Activated gamma-delta T cell treated with Interleukin-2 at 50 U/mL for 16 hours (primary cell): Measurements from ENCODE around the gene ATG7.
"Not testable (repeated sequence)": the region's sequence is repeated elsewhere in the genome, so short reads cannot be mapped to it uniquely, and the experiment has no call there.

Source experiments
- DNase-seq: peaks from one replicate; pipeline ENCODE4 v3.0.0-alpha.2; 2020

The ATG7 gene

GRCh38 chr3:11470031-11470853 is 198.0 kb downstream of the ATG7 start:
- DNase-seq = no peak

DNA sequence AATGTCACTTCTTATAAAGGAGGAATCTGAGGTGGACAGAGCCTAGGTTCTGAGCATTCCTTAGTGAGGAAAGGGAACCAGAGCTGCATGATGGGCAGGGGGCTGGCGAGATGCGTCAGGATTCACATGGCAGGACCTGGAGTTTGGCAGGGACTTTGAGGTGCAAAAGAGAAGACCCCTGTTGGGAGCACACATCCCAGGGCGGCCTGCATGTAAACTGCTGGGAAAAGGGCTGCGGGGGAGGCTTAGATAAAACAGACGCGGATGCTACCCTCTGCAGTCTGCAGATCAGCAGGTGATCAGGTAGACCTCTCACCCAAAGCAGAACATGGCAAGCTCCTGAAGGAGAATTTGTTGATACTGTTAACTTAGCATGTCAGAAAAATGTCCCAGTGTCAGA is 203.1 kb downstream of the ATG7 start:
- DNase-seq = no peak

- DNase-seq = no peak
These were observed 204.5 kb downstream of the ATG7 start for GRCh38 chr3:11476735-11477144.

GRCh38 chr3:11477407-11477911 is 205.3 kb downstream of the ATG7 start:
- no peak for DNase-seq

DNA sequence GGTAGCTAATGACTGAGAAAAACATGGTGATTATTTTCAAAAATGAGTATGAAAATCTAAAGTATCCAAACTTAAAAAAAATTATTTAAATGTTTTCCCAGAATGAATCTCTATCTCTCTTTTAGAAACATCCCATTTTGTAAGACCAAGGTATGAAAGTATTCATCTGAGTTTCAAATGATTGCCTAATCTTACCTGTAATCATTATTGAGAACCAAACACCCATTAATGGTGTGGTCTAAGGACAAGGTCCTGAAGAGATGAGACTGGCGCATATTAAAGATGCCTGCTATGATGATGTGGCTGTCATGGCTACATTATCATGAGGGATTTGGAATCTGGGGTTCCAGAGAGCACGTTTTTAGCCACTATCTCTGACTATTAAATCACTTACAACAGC is 206.0 kb downstream of the ATG7 start:
- DNase-seq = no peak

GRCh38 chr3:11479221-11479620 is 207.0 kb downstream of the ATG7 start:
- no peak for DNase-seq

- no peak for DNase-seq
These were observed 208.6 kb downstream of the ATG7 start for GRCh38 chr3:11480663-11481298.

DNA sequence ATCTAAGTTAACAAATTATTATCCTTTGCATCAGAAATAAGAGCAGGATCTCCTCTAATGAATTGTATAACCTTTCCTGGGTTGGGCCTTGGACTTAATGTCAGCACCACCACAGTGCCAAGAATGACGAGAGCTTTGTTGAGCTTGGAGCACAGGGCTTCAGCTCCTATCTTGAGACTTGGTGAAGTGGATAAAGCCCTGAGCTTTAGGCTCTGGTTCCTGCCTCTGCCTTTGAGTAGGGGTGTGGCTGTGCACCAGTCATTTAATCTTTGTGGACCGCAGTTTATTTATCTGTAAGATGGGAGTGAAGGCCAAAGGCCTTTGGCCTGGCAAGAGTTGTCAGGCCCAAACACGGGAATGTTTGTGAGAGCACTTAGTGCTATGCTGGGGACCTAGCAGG is 209.4 kb downstream of the ATG7 start:
- DNase-seq = no peak

GRCh38 chr3:11482021-11482420 is 209.8 kb downstream of the ATG7 start:
- no peak for DNase-seq

DNA sequence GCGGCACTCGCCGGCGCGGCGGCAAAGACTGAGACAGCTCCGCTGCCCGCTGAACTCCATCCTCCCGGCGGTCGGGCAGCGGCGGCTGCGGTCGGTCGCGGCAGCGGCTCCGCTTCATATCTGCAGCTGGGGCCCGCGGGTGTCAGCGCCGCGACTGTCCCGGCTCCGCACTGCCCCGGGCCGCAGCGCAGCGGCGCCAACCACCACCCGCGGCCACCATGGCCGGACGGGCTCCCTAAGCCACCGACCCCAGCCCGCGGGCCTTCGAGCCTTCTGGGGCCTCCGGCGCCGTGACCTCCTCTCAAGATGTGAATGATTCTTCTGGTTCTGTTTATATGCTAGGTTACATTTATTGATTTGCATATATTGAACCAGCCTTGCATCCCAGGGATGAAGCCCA is 216.2 kb downstream of the ATG7 start:
- DNase-seq = not testable (repeated sequence)

- DNase-seq = no peak
These were observed 222.1 kb downstream of the ATG7 start for GRCh38 chr3:11494131-11494916.

DNA sequence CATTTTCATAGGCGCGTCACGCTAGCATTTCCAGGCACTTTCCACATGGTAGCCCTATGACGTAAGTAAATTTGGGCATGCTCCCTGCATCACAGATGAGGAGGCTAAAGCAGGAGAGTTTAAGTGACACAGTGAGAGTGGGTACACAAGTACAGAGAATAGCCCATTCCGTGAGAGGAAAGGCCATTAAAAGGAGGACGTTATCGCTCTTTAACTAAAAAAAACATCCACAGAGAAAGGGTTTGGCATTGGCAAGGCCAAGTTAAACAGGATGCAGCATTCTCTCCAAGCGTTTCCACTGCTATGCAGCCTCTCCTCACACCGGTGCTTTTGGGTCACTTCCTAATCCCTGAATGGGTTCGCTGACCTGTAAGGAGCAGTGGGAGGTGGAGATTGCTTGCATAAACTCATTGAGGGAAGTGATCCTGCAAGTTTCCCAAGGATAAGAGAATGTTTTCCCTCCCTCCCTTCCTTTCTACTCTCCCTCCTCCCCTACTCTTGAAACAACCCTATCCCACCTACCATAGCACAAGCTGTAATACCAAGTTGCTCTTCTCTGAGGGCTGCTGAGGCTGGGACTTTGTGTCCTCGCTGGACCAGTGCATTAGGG is 223.9 kb downstream of the ATG7 start:
- no peak for DNase-seq

GRCh38 chr3:11498177-11498576 is 226.0 kb downstream of the ATG7 start:
- no peak for DNase-seq

DNA sequence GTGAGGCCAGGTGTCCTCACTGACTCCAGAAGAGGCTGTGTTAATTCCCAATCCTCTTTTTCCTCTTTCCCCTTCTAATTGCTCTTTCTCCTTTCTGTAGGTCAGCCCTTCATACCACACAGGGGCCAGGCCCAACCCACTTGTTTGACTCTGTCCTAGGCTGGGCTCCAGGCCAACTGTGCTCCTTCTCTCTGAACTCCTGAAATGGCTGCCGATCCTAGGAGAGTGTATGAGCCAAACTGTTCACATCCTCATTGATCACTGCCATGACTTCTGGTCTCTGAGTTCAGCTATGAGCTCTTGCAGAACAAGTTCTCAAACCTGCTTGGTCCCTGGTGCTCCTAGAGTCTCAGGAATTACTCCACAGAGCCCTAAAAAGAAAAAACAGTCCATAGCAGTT is 226.4 kb downstream of the ATG7 start:
- DNase-seq = no peak

DNA sequence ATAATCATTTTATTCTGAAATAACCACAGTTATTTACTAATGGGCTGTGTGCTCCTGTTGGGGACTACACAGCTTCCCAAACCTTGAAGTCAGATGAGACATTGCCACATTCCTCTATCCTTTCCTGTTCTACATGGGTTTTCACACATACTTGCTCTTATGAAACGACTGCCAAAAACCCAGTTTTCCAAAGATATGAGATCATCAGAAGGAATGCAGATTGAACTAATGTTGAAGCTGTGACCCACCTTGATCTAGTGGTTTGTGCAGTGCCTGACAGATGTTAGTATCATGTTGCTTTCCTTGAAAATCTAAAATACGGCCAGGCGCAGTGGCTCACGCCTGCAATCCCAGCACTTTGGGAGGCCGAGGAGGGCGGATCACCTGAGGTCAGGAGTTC is 226.9 kb downstream of the ATG7 start:
- DNase-seq = no peak

- DNase-seq = not testable (repeated sequence)
These were observed 230.2 kb downstream of the ATG7 start for GRCh38 chr3:11502413-11502812.

DNA sequence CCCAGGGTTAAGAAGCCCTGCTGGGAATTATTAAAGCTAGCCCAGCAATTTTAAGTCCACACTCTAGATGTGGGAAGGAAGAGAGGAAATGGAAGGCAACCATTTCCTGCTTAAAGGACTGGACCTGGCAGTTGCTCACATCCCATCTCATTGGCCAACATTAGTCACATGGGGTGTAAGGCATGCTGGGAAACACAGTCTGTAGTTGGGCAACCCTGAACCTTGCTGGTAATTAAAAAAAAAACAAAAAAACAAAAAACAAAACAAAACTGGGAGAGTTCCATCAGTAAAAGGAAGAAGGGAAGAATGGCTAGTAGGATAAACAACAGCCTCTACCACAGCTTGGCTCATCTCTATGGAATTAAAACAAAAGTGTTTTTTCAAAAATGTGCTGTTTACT is 235.5 kb downstream of the ATG7 start:
- no peak for DNase-seq

DNA sequence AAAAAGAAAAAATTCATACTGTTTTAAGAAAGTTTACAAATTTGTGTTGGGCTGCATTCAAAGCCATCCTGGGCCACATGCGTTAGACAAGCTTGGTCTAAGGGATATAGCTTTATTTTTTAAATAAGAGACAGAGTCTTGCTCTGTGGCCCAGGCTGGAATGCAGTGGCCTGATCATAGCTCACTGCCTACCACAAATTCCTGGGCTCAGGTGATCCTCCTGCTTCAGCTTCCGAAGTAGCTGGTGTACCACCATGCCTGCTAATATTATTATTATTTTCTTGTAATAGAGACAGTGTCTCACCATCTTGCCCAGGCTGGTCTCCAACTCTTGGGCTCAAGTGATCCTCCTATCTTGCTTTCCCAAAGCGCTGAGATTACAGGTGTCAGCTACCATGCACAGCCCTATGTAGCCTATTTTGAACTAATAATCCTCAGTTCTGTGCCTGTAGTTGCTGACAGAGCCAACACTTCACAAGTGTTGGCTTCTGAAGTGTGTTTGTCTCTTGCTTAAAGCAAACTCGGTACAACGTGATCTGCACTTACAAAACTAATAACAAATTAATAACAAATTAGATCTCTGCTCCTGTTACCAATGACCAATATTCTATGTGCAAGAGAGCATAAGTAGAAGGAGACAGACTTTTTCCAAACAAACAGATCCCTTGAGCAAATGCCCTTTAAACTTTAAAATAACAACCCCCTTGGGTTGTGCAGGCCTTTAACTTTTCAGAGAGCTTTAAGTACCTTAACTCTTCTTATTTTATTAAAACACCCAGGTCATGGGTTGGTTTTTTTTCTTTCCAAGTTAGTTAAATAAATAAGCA is 236.4 kb downstream of the ATG7 start:
- no peak for DNase-seq

DNA sequence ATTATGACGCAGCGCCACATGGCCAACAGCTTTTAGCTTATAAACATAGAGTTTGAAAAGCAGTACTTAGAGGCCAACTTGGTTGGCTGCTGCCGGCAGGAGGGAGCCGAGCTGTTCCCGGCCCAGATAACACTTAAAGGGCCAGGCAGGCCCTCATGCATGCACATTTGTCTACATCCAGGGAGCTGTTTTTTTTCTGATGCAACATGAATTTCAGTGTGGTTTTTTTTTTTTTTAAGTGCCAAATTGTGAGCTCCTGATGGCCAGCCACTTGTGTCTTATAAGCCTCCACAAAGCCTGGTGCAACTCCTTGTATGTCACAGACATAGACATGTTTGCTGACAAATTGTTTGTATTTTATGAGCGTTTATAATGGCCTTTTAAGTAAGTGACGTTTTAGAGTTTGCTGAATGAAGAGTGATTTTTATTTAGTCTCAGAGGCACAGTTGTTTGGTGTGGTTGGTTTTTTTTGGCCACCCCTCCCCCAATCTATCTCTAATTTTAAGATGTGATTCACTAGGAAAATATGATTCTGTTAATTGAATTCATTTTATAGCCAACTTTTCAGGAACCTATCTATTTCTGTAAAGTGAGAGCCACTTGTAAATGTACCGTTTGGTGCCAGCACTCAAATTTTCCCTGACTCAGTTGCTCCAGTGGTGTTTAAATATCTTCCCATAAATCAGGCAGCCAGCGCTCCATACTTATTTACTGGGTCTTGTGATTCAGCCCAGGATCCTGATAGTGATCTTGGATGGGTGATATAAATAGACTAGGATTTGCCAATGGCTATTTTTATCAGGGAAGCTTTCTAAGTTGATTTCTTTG is 237.2 kb downstream of the ATG7 start:
- no peak for DNase-seq

- DNase-seq = no peak
These were observed 237.8 kb downstream of the ATG7 start for GRCh38 chr3:11510001-11510340.

DNA sequence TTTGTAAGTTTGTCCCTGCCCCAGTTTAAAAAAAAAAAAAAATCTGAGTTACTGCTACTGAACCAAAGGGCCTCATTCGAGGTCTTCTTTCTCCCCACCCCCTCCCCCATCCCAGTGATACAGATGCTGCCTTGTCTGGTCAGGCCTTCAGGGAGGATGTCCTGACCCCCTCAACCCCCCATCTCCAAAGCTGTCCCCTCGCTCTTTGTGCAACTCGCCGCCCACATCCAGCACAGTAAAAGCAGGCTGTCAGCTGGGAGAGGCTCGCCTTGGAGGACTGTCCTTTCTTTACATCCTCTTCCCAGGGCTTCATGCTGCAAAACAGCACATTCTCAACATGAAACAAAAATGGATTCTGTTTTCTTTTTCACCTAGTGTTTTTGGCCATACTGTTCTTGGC is 238.2 kb downstream of the ATG7 start:
- no peak for DNase-seq
